Left kidney (tissue), 2 donors: ENCODE measurements around the gene ARHGEF7. TPM values are rescaled to one million over a fixed set of nuclear protein-coding genes. Genes with fewer than 3 reads are reported as not detected.
A peak's percentile ranks its signal among the peaks of the same experiment; 100 is the strongest.

ENCODE experiments used
- DNase-seq: peaks from one replicate; pipeline ENCODE4 v3.0.0-alpha.2; 2013
- polyA plus RNA-seq: library from polyadenylated mRNA; unstranded; fragments of 120-200 nt; gene quantifications from one replicate; pipeline ENCODE4 v1.2.1, GENCODE V29; 2013; ENCODE audit not compliant: insufficient read length

ARHGEF7 gene
- polyA plus RNA-seq, 1 donor = 79.1 TPM

- no peak for DNase-seq
Measured at GRCh38 chr13:111225166-111225565, 110.1 kb downstream of the ARHGEF7 start.

- no peak for DNase-seq
Measured at GRCh38 chr13:111225810-111226546, 110.9 kb downstream of the ARHGEF7 start.

GRCh38 chr13:111227405-111227804 lies 112.3 kb downstream of the ARHGEF7 start:
- no peak for DNase-seq

- DNase-seq = no peak
Measured at GRCh38 chr13:111228262-111229144, 113.4 kb downstream of the ARHGEF7 start.

- no peak for DNase-seq
Measured at GRCh38 chr13:111230385-111230930, 115.3 kb downstream of the ARHGEF7 start.

- DNase-seq = no peak
Measured at GRCh38 chr13:111232191-111232590, 117.1 kb downstream of the ARHGEF7 start.

GRCh38 chr13:111233080-111233479 lies 118.0 kb downstream of the ARHGEF7 start:
- DNase-seq = no peak

GRCh38 chr13:111239764-111240670 lies 124.9 kb downstream of the ARHGEF7 start:
- DNase-seq = no peak

GRCh38 chr13:111241006-111241755 lies 126.1 kb downstream of the ARHGEF7 start:
- DNase-seq = no peak

- DNase-seq = no peak
Measured at GRCh38 chr13:111241862-111242261, 126.8 kb downstream of the ARHGEF7 start.

- no peak for DNase-seq
Measured at GRCh38 chr13:111242585-111242984, 127.5 kb downstream of the ARHGEF7 start.

- no peak for DNase-seq
Measured at GRCh38 chr13:111243981-111244380, 128.9 kb downstream of the ARHGEF7 start.

GRCh38 chr13:111245576-111246384 lies 130.7 kb downstream of the ARHGEF7 start:
- peak; percentile 42 for DNase-seq

- DNase-seq = no peak
Measured at GRCh38 chr13:111247552-111247951, 132.4 kb downstream of the ARHGEF7 start.

- DNase-seq = no peak
Measured at GRCh38 chr13:111248822-111249221, 133.7 kb downstream of the ARHGEF7 start.

GRCh38 chr13:111249637-111250360 lies 134.7 kb downstream of the ARHGEF7 start:
- DNase-seq = no peak

GRCh38 chr13:111251646-111252445 lies 136.7 kb downstream of the ARHGEF7 start:
- no peak for DNase-seq
